Testis (tissue), 3 donors: ENCODE results near the gene ZNF462. TPM values are rescaled to one million over a fixed set of nuclear protein-coding genes. Genes with fewer than 3 reads are reported as not detected.
A peak's percentile ranks its signal among the peaks of the same experiment; 100 is the strongest.

Experiments used
- DNase-seq: peaks from one replicate; pipeline ENCODE4 v3.0.0-alpha.2; 2019
- H3K27ac ChIP-seq, 2 donors: fragments of 200-600 bp; sonication (generic); one replicate each; pipeline ENCODE4 v1.5.1; 2019
- H3K27me3 ChIP-seq: fragments of 200-600 bp; sonication (generic); one replicate; pipeline ENCODE4 v1.5.1; 2019
- H3K36me3 ChIP-seq: fragments of 200-600 bp; sonication (generic); one replicate; pipeline ENCODE4 v1.5.1; 2017; ENCODE audit warnings: low read depth; ENCODE audit errors: missing control alignments
- H3K4me1 ChIP-seq: fragments of 200-600 bp; sonication (generic); one replicate; pipeline ENCODE4 v1.5.1; 2019
- H3K4me3 ChIP-seq, 2 donors: fragments of 200-600 bp; sonication (generic); one replicate each; pipeline ENCODE4 v1.5.1; 2017 to 2019
- H3K9me3 ChIP-seq: fragments of 200-600 bp; sonication (generic); one replicate; pipeline ENCODE4 v1.5.1; 2017
- POLR2A ChIP-seq: fragments of 450-650 bp; IDR thresholded peaks from one replicate; pipeline ENCODE4 v1.6.1; 2017; ENCODE audit warnings: antibody characterized with exemption, mild to moderate bottlenecking, moderate library complexity
- WGBS, 2 donors: methylation state at CpG; one replicate each; pipeline ENCODE4 v1.1.5; 2018; 5-methylcytosine and 5-hydroxymethylcytosine counted together
- intact Hi-C: fragments of 100-400 bp; cut with DNase I; formaldehyde crosslinking; loops from one replicate; pipeline ENCODE4 v1.15.1; 2023; ENCODE audit warnings: low total_unique reads
- polyA plus RNA-seq: library from polyadenylated mRNA; stranded (reverse); fragments of 350-450 nt; fragmentation: Illumina TruSeq; extraction: RNeasy Lipid Tissue Mini Kit (QIAGEN cat#74804); gene quantifications from one replicate; pipeline ENCODE4 v1.2.3, GENCODE V29; 2014; ENCODE audit warnings: low read depth, low replicate concordance; ENCODE audit not compliant: insufficient read depth
- total RNA-seq, 2 donors: library from RNA; depleted of rRNA; stranded (reverse); fragments of >200 nt; gene quantifications; one replicate each; pipeline ENCODE4 v1.2.3, GENCODE V29; 2016
- TF ChIP-seq, protein P1 (sequence below), 3 experiments: fragments of 450-650 bp in 2 of 3; fragments of 200-600 bp in 1 of 3; sonication (generic) in 1 of 3; IDR thresholded peaks; one replicate each; pipeline ENCODE4 v1.5.1; 2016 to 2019; ENCODE audit warnings: antibody characterized with exemption in 3 of 3, mild to moderate bottlenecking in 2 of 3, moderate library complexity in 1 of 3

ZNF462 gene
- total and polyA plus RNA-seq, 3 donors from 2014 or later: 31.5 to 61.6 (median 53.2) TPM

DNA sequence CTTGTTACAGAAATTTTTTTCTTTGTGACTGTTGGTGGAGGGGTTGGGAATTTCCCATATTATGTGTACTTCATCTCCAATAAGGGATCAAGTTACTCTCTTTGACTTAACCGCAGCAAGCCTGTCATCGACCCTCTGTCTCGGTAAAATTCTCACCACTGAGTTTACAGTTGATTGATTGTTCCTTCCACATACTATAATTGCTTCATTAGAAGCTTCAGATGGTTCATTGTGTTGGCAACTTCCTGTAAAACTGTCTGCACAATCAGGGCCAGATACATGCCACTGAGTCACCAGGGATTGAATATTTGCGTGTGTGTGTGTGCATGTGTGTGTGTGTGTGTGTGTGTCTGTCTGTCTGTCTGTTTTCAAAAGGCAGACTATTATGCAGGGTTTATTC, 176.6 kb downstream of the ZNF462 start:
- TF ChIP-seq POLR2A: no peak
- TF ChIP-seq, protein P1, sequence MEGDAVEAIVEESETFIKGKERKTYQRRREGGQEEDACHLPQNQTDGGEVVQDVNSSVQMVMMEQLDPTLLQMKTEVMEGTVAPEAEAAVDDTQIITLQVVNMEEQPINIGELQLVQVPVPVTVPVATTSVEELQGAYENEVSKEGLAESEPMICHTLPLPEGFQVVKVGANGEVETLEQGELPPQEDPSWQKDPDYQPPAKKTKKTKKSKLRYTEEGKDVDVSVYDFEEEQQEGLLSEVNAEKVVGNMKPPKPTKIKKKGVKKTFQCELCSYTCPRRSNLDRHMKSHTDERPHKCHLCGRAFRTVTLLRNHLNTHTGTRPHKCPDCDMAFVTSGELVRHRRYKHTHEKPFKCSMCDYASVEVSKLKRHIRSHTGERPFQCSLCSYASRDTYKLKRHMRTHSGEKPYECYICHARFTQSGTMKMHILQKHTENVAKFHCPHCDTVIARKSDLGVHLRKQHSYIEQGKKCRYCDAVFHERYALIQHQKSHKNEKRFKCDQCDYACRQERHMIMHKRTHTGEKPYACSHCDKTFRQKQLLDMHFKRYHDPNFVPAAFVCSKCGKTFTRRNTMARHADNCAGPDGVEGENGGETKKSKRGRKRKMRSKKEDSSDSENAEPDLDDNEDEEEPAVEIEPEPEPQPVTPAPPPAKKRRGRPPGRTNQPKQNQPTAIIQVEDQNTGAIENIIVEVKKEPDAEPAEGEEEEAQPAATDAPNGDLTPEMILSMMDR (IDR thresholded peaks at IDR 0.05): no peak
- no peak overlapping the region for H3K4me3 ChIP-seq
- 70 to 72% methylated on average over 4 of the region's 4 CpGs for WGBS, 2 donors
- H3K36me3 ChIP-seq: no peaks in the 10 kb centered on the region
- DNase-seq: no peak
- no peaks in the 10 kb centered on the region for H3K27me3 ChIP-seq
- intact Hi-C loops: no loop called here
- no peak overlapping the region for H3K27ac ChIP-seq
- no peaks in the 10 kb centered on the region for H3K9me3 ChIP-seq
- no peaks in the 10 kb centered on the region for H3K4me1 ChIP-seq

DNA sequence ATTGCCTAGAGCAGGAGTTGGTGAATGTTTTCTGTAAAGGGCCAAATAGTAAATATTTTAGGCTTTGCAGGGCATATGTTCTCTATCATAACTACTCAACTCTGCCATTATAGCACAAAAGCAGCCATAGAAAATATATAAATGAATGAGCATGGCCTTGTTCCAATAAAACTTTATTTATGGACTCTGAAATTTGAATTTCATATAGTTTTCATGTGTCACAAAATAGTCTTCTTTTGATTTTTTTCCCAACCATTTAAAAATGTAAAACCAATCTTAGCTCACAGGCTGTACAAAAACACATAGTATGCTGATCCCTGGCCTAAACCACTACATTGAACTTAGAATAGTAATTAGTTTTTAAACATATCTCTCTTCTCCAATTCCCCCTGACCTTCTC, 179.6 kb downstream of the ZNF462 start:
- H3K27me3 ChIP-seq: no peaks in the 10 kb centered on the region
- H3K9me3 ChIP-seq: no peaks in the 10 kb centered on the region
- no peak overlapping the region for H3K4me3 ChIP-seq
- H3K4me1 ChIP-seq: no peaks in the 10 kb centered on the region
- TF ChIP-seq POLR2A: no peak
- TF ChIP-seq, protein P1 (IDR thresholded peaks at IDR 0.05): no peak
- DNase-seq: no peak
- intact Hi-C loops: no loop called here
- no peaks in the 10 kb centered on the region for H3K36me3 ChIP-seq
- no peak overlapping the region for H3K27ac ChIP-seq

DNA sequence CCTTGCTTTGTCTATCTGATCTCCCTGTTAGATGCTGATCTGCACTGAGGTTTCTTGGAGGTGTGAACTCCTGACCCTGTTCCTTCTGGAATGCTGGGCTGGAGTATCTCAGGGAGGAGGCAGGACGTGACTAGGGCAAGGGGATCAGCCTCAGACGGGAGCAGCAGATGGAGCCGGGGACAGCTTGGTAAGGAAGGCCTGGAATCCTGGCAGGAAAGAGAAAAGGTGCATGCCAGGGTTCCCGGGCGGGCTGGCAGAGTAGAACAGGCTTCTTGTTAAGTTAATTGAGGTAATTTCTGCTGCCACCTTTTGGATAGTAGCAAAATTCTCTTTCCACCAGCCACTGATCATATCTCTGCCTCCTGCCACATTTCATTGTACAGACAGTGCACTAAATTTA, 180.9 kb downstream of the ZNF462 start:
- Histone ChIP-seq H3K4me3 (no peak overlapping the region), H3K36me3 (no peaks in the 10 kb centered on the region), H3K9me3 (no peaks in the 10 kb centered on the region), H3K4me1 (no peaks in the 10 kb centered on the region), H3K27me3 (no peaks in the 10 kb centered on the region), H3K27ac (no peak overlapping the region)
- intact Hi-C loops: no loop called here
- no peak for DNase-seq
- WGBS, 2 donors: 66 to 68% methylated on average over 5 of the region's 5 CpGs
- TF ChIP-seq, protein P1 (IDR thresholded peaks at IDR 0.05): no peak
- no peak for TF ChIP-seq POLR2A

DNA sequence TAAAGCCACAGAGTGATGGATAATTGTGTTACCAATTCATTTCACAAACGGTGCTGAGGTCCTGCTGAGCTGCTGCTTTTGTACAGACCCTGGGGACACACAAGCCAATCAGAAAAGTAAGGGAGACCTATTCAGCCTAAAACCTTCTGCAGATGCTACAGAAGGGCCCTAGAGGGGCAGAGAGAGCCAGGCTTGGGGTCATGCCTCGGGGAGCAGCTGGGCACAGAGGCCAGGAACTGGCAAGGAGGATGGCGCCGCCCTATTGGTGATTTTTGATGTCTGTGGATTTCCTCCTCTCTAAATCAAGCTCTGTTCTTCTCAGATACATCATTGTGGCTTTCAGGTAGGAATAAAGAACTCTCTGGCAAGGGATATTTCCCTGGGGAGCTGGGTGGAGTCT, 181.9 kb downstream of the ZNF462 start:
- DNase-seq: no peak
- no peaks in the 10 kb centered on the region for H3K36me3 ChIP-seq
- H3K27ac ChIP-seq: no peak overlapping the region
- H3K4me3 ChIP-seq: no peak overlapping the region
- no peaks in the 10 kb centered on the region for H3K27me3 ChIP-seq
- TF ChIP-seq, protein P1 (IDR thresholded peaks at IDR 0.05): peak in 1 of 3 experiments; percentile 16
- TF ChIP-seq POLR2A: no peak
- peaks cover 9% of the 10 kb centered on the region for H3K4me1 ChIP-seq
- intact Hi-C loops: no loop called here
- no peaks in the 10 kb centered on the region for H3K9me3 ChIP-seq
- 88 to 97% methylated on average over 4 of the region's 4 CpGs for WGBS, 2 donors

DNA sequence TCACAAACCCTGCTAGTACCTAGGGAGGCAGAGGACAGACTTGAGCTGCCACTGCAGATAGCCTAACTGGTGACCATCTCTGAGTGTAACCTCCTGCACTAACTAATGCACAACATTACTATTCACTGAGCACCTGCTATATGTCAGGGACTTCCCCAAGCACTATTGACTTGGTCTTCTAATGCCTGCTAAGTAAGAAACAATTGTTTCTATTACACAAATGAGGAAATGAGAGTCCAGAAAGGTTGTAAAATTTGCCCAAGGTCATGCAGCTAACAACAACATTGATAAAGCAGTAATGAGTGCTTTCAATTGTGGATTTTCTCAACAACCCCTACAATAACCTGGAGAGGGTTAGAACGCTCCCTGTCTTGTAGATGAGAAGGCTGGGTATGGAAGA, 183.7 kb downstream of the ZNF462 start:
- TF ChIP-seq, protein P1 (IDR thresholded peaks at IDR 0.05): no peak
- no peak for TF ChIP-seq POLR2A
- 87 to 100% methylated on average over 1 of the region's 1 CpG for WGBS, 2 donors

More for the DNA sequence above, 183.7 kb downstream of the ZNF462 start:
- no peak overlapping the region for H3K4me3 ChIP-seq
- H3K4me1 ChIP-seq: peaks cover 10% of the 10 kb centered on the region
- DNase-seq: no peak
- H3K27me3 ChIP-seq: no peaks in the 10 kb centered on the region
- H3K36me3 ChIP-seq: no peaks in the 10 kb centered on the region
- H3K27ac ChIP-seq: no peak overlapping the region
- H3K9me3 ChIP-seq: no peaks in the 10 kb centered on the region
- intact Hi-C loops: no loop called here
